ENCODE data around the gene GNAO1.

GRCh38 chr16:56316545-56316944 lies 125.3 kb downstream of the GNAO1 start:
- TF ChIP-seq CTCF (IDR thresholded peaks at IDR 0.05) (no peak), MAX (IDR thresholded peaks at IDR 0.05; ENCODE audit: low read depth) (no peak), NFIC (IDR thresholded peaks at IDR 0.05; ENCODE audit: borderline replicate concordance) (no peak), USF2 (IDR thresholded peaks at IDR 0.05; ENCODE audit: borderline replicate concordance, low read depth, low read length) (no peak), EP300 (IDR thresholded peaks at IDR 0.05; ENCODE audit: borderline replicate concordance in 1 of 2, low read depth in 1 of 2, low read length in 1 of 2) (no peak)
